DOHH2 (cell line): ENCODE data around the gene NLGN3.

ENCODE experiments used
- CTCF ChIP-seq: fragments of 200-600 bp; sonication (generic); IDR thresholded peaks from one replicate; pipeline ENCODE4 v1.5.1; 2014; ENCODE audit warnings: antibody characterized with exemption, mild to moderate bottlenecking, low read depth, low read length; ENCODE audit not compliant: poor library complexity, severe bottlenecking
- EZH2phosphoT487 ChIP-seq: fragments of 200-600 bp; sonication (generic); IDR thresholded peaks from 2 replicates; pipeline ENCODE4 v1.6.1; 2017; ENCODE audit warnings: borderline replicate concordance, mild to moderate bottlenecking, antibody characterized with exemption, low read length, moderate library complexity, mixed read lengths

- TF ChIP-seq CTCF (no peak), EZH2phosphoT487 (no peak)
Observed at GRCh38 chrX:71214152-71214551, 69.5 kb downstream of the NLGN3 start.
